ENCODE measurements around the gene JTB.

GRCh38 chr1:153973071-153973470, 4.4 kb downstream of the JTB start:
- TF ChIP-seq, protein P1, sequence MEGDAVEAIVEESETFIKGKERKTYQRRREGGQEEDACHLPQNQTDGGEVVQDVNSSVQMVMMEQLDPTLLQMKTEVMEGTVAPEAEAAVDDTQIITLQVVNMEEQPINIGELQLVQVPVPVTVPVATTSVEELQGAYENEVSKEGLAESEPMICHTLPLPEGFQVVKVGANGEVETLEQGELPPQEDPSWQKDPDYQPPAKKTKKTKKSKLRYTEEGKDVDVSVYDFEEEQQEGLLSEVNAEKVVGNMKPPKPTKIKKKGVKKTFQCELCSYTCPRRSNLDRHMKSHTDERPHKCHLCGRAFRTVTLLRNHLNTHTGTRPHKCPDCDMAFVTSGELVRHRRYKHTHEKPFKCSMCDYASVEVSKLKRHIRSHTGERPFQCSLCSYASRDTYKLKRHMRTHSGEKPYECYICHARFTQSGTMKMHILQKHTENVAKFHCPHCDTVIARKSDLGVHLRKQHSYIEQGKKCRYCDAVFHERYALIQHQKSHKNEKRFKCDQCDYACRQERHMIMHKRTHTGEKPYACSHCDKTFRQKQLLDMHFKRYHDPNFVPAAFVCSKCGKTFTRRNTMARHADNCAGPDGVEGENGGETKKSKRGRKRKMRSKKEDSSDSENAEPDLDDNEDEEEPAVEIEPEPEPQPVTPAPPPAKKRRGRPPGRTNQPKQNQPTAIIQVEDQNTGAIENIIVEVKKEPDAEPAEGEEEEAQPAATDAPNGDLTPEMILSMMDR (IDR thresholded peaks at IDR 0.05; ENCODE audit: poor library complexity, severe bottlenecking): no peak
- TF ChIP-seq EZH2 (IDR thresholded peaks at IDR 0.05; ENCODE audit: borderline replicate concordance, insufficient read depth, low read length, poor library complexity, severe bottlenecking) (no peak), TAF1 (IDR thresholded peaks at IDR 0.05; ENCODE audit: low read depth) (no peak), MXI1 (conservative IDR thresholded peaks at IDR 0.05; ENCODE audit: poor library complexity, severe bottlenecking) (no peak), RAD21 (conservative IDR thresholded peaks at IDR 0.05) (no peak), POLR2AphosphoS5 (IDR thresholded peaks at IDR 0.05) (no peak), SMC3 (conservative IDR thresholded peaks at IDR 0.05; ENCODE audit: poor library complexity) (no peak), REST (IDR thresholded peaks at IDR 0.05; ENCODE audit: borderline replicate concordance) (no peak)

Data from neural cell (in vitro differentiated cells).